GM23338 (cell line): ENCODE data around the gene TRPM2. TPM values are rescaled to one million over a fixed set of nuclear protein-coding genes. Genes with fewer than 3 reads are reported as not detected.

ENCODE experiments used
- ATAC-seq: fragments of 200-7000 bp; cut with Tn5 transposase; 3 replicates; pipeline ENCODE4 v1.9.1; 2020
- DNase-seq: peaks from one replicate; pipeline ENCODE4 v3.0.0-alpha.2; 2015; ENCODE audit warnings: low spot score
- H2AFZ ChIP-seq: fragments of 200-600 bp; sonication (generic); 2 replicates; pipeline ENCODE4 v1.8.0; 2016; ENCODE audit warnings: antibody characterized with exemption, mild to moderate bottlenecking, moderate library complexity
- H3F3A ChIP-seq: fragments of 200-600 bp; sonication (generic); replicated peaks from 2 replicates; pipeline ENCODE4 v1.8.0; 2017; ENCODE audit warnings: antibody characterized with exemption, mixed run types, low read depth
- H3K27ac ChIP-seq: fragments of 200-600 bp; sonication (generic); 2 replicates; pipeline ENCODE4 v1.6.1; 2016; ENCODE audit warnings: low read depth
- H3K27me3 ChIP-seq: fragments of 200-600 bp; sonication (generic); 2 replicates; pipeline ENCODE4 v1.8.0; 2016; ENCODE audit warnings: mild to moderate bottlenecking, mixed run types, moderate library complexity; ENCODE audit not compliant: insufficient read depth
- H3K36me3 ChIP-seq: fragments of 200-600 bp; sonication (generic); 2 replicates; pipeline ENCODE4 v1.8.0; 2016; ENCODE audit warnings: mild to moderate bottlenecking; ENCODE audit not compliant: insufficient read depth
- H3K4me1 ChIP-seq: fragments of 200-600 bp; sonication (generic); 2 replicates; pipeline ENCODE4 v1.8.0; 2016; ENCODE audit warnings: mild to moderate bottlenecking, moderate library complexity; ENCODE audit not compliant: insufficient read depth
- H3K4me2 ChIP-seq: fragments of 200-600 bp; sonication (generic); 2 replicates; pipeline ENCODE4 v1.7.1; 2017; ENCODE audit warnings: mixed run types
- H3K4me3 ChIP-seq: fragments of 200-600 bp; sonication (generic); 2 replicates; pipeline ENCODE4 v1.6.1; 2016; ENCODE audit warnings: mixed run types
- H3K79me2 ChIP-seq: fragments of 200-600 bp; sonication (generic); replicated peaks from 2 replicates; pipeline ENCODE4 v1.8.0; 2017; ENCODE audit warnings: mild to moderate bottlenecking; ENCODE audit not compliant: insufficient read depth
- H3K9me2 ChIP-seq: fragments of 200-600 bp; sonication (generic); 2 replicates; pipeline ENCODE4 v1.8.0; 2017; ENCODE audit not compliant: insufficient read depth
- H4K20me1 ChIP-seq: fragments of 200-600 bp; sonication (generic); replicated peaks from 2 replicates; pipeline ENCODE4 v1.8.0; 2017; ENCODE audit warnings: mild to moderate bottlenecking; ENCODE audit not compliant: insufficient read depth
- H3K27ac Mint-ChIP-seq: 2 replicates; pipeline ENCODE4 v1.8.0; 2020; ENCODE audit warnings: inconsistent platforms, mild to moderate bottlenecking, moderate library complexity, mixed read lengths
- H3K27me3 Mint-ChIP-seq: 3 replicates; pipeline ENCODE4 v1.8.0; 2022; ENCODE audit warnings: low read depth, mild to moderate bottlenecking, moderate library complexity, mixed read lengths, inconsistent platforms; ENCODE audit not compliant: insufficient read depth, poor library complexity
- H3K36me3 Mint-ChIP-seq: 3 replicates; pipeline ENCODE4 v1.8.0; 2021; ENCODE audit warnings: low read depth, mild to moderate bottlenecking, inconsistent platforms, moderate library complexity, mixed read lengths
- H3K4me1 Mint-ChIP-seq: 3 replicates; pipeline ENCODE4 v1.8.0; 2020; ENCODE audit warnings: mild to moderate bottlenecking, inconsistent platforms, mixed read lengths
- H3K4me3 Mint-ChIP-seq: 3 replicates; pipeline ENCODE4 v1.8.0; 2021; ENCODE audit warnings: moderate library complexity, mild to moderate bottlenecking, inconsistent platforms, mixed read lengths
- H3K9me3 Mint-ChIP-seq: 3 replicates; pipeline ENCODE4 v1.8.0; 2020; ENCODE audit warnings: moderate library complexity, mild to moderate bottlenecking, inconsistent platforms, mixed read lengths
- CREB1 ChIP-seq: fragments of 250-450 bp; sonication (Bioruptor Pico); IDR thresholded peaks from 2 replicates; pipeline ENCODE4 v1.5.0; 2020; ENCODE audit warnings: low read depth, mild to moderate bottlenecking, moderate library complexity
- ETS1 ChIP-seq: IDR thresholded peaks from 2 replicates; pipeline ENCODE4 v1.6.1; 2016; ENCODE audit warnings: antibody characterized with exemption
- EZH2 ChIP-seq: fragments of 200-600 bp; sonication (generic); IDR thresholded peaks from one replicate; pipeline ENCODE4 v1.8.0; 2017; ENCODE audit warnings: antibody characterized with exemption, mild to moderate bottlenecking, low read depth; ENCODE audit not compliant: unreplicated experiment
- EZH2phosphoT487 ChIP-seq: fragments of 200-600 bp; sonication (generic); IDR thresholded peaks from one replicate; pipeline ENCODE4 v1.8.1; 2018; ENCODE audit warnings: antibody characterized with exemption; ENCODE audit not compliant: unreplicated experiment
- JUNB ChIP-seq: IDR thresholded peaks from one replicate; pipeline ENCODE4 v1.6.1; 2016; ENCODE audit warnings: antibody characterized with exemption; ENCODE audit not compliant: unreplicated experiment
- NANOG ChIP-seq: IDR thresholded peaks from 2 replicates; pipeline ENCODE4 v1.6.1; 2016; ENCODE audit warnings: antibody characterized with exemption, borderline replicate concordance
- POLR2AphosphoS5 ChIP-seq: IDR thresholded peaks from 2 replicates; pipeline ENCODE4 v1.6.1; 2016; ENCODE audit warnings: antibody characterized with exemption, low read depth
- STAT1 ChIP-seq: IDR thresholded peaks from one replicate; pipeline ENCODE4 v1.6.1; 2016; ENCODE audit warnings: antibody characterized with exemption; ENCODE audit not compliant: unreplicated experiment
- ZNF114 ChIP-seq: fragments of 250-450 bp; sonication (Bioruptor Pico); IDR thresholded peaks from 2 replicates; pipeline ENCODE4 v1.5.0; 2020; ENCODE audit warnings: mild to moderate bottlenecking, moderate library complexity
- ZNF331 ChIP-seq: fragments of 250-450 bp; sonication (Bioruptor Pico); IDR thresholded peaks from 2 replicates; pipeline ENCODE4 v1.5.0; 2020; ENCODE audit warnings: low read depth, mild to moderate bottlenecking, moderate library complexity
- polyA plus RNA-seq: library from polyadenylated mRNA; unstranded; fragments of >200 nt; fragmentation: Nextera tagmentation; extraction: Ambion mirVana; gene quantifications from 2 replicates; pipeline ENCODE4 v1.2.1, GENCODE V29; 2016
- total RNA-seq: library from RNA; depleted of rRNA; stranded (reverse); fragments of >200 nt; shearing (Covaris generic); gene quantifications from 2 replicates; pipeline ENCODE4 v1.2.3, GENCODE V29; 2014
- TF ChIP-seq, protein P1 (sequence below), 2 experiments: fragments of 200-600 bp in 1 of 2; sonication (generic) in 1 of 2; conservative IDR thresholded peaks; 2 replicates each; pipeline versions ENCODE4 v1.5.1 to v1.6.1; 2016 to 2017; ENCODE audit warnings: antibody characterized with exemption in 2 of 2, low read depth in 2 of 2, mild to moderate bottlenecking in 2 of 2, moderate library complexity in 1 of 2
- TF ChIP-seq, protein P2 (sequence below): IDR thresholded peaks from one replicate; pipeline ENCODE4 v1.6.1; 2018; ENCODE audit warnings: antibody characterized with exemption; ENCODE audit not compliant: unreplicated experiment

Gene TRPM2
- total and polyA plus RNA-seq, 2 experiments from 2014 or later, result 0.53 to 0.83 TPM

DNA sequence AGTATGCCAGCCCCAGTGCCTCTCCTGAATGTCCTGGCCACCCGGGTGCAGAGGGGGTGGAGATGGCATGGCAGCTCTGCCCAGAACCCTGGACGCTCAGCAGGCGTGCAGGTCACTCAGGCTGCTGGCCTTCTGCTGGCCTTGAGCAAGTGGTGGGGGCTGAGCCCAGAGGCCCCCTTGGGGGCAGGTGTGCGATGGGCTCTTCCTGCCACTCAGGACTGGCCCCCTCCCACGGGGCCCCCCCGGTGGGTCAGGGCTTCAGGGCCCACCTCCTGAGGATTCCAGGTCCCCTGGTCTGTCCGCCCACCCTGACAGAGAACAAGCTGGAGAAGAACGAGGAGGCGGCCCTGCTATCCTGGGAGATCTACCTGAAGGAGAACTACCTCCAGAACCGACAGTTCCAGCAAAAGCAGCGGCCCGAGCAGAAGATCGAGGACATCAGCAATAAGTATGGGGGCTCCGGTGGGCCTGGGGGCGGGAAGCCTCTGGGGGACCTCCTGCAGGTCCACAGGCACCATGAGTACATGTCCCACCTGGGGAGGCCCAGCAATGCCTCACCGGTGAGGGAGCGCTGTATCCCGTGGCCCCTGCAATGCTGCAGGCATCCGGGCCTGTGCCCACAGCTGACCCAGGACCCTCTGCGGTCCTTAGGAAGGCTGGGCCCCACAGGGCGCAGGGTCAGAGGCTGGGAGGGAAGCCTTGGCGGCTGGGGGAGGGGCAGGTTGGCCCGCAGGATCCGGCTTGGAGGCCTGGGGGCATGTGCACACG, 64.9 kb downstream of the TRPM2 start (continued):
- TF ChIP-seq, protein P1, sequence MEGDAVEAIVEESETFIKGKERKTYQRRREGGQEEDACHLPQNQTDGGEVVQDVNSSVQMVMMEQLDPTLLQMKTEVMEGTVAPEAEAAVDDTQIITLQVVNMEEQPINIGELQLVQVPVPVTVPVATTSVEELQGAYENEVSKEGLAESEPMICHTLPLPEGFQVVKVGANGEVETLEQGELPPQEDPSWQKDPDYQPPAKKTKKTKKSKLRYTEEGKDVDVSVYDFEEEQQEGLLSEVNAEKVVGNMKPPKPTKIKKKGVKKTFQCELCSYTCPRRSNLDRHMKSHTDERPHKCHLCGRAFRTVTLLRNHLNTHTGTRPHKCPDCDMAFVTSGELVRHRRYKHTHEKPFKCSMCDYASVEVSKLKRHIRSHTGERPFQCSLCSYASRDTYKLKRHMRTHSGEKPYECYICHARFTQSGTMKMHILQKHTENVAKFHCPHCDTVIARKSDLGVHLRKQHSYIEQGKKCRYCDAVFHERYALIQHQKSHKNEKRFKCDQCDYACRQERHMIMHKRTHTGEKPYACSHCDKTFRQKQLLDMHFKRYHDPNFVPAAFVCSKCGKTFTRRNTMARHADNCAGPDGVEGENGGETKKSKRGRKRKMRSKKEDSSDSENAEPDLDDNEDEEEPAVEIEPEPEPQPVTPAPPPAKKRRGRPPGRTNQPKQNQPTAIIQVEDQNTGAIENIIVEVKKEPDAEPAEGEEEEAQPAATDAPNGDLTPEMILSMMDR (conservative IDR thresholded peaks at IDR 0.05; ENCODE audit: low read depth in 2 of 2), result no peak
- TF ChIP-seq STAT1, result no peak

DNA sequence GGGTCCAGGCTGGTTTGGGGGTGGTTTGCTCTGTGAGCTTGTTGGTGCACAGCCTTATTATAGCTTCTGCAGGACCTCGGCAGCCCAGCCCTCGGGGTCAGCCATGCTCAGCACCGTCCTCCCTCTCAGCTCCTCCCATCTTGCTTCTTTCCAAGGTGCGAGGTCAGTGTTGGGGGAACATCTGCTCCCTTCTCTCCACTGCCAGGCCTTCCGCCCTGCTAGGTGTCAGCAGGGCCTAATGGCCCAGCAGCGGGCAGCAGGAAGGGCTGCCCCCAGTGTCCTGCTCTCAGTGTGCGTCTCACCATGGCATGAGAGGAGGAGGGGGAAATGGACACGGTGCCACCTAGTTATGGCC, 65.4 kb downstream of the TRPM2 start:
- H3K27me3 Mint-ChIP-seq, result peaks cover 4% of the 10 kb centered on the region
- no peak for TF ChIP-seq JUNB
- no peak for TF ChIP-seq ZNF331 (CRISPR knock-in tag)
- no peak for TF ChIP-seq EZH2phosphoT487
- TF ChIP-seq EZH2, result no peak
- TF ChIP-seq STAT1, result no peak
- TF ChIP-seq, protein P2, sequence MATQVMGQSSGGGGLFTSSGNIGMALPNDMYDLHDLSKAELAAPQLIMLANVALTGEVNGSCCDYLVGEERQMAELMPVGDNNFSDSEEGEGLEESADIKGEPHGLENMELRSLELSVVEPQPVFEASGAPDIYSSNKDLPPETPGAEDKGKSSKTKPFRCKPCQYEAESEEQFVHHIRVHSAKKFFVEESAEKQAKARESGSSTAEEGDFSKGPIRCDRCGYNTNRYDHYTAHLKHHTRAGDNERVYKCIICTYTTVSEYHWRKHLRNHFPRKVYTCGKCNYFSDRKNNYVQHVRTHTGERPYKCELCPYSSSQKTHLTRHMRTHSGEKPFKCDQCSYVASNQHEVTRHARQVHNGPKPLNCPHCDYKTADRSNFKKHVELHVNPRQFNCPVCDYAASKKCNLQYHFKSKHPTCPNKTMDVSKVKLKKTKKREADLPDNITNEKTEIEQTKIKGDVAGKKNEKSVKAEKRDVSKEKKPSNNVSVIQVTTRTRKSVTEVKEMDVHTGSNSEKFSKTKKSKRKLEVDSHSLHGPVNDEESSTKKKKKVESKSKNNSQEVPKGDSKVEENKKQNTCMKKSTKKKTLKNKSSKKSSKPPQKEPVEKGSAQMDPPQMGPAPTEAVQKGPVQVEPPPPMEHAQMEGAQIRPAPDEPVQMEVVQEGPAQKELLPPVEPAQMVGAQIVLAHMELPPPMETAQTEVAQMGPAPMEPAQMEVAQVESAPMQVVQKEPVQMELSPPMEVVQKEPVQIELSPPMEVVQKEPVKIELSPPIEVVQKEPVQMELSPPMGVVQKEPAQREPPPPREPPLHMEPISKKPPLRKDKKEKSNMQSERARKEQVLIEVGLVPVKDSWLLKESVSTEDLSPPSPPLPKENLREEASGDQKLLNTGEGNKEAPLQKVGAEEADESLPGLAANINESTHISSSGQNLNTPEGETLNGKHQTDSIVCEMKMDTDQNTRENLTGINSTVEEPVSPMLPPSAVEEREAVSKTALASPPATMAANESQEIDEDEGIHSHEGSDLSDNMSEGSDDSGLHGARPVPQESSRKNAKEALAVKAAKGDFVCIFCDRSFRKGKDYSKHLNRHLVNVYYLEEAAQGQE, result no peak
- TF ChIP-seq ETS1, result no peak
- TF ChIP-seq ZNF114 (CRISPR knock-in tag), result no peak
- no peak for TF ChIP-seq POLR2AphosphoS5
- no peak for TF ChIP-seq NANOG
- no peak for TF ChIP-seq CREB1
- TF ChIP-seq, protein P1 (conservative IDR thresholded peaks at IDR 0.05; ENCODE audit: low read depth in 2 of 2), result no peak

More for the DNA sequence above, 65.4 kb downstream of the TRPM2 start:
- no peak overlapping the region for H2AFZ ChIP-seq
- no peaks in the 10 kb centered on the region for H3K79me2 ChIP-seq
- H3K9me3 Mint-ChIP-seq, result peaks cover 38% of the 10 kb centered on the region
- H3K27me3 ChIP-seq, result no peaks in the 10 kb centered on the region
- H3K9me2 ChIP-seq, result no peaks in the 10 kb centered on the region
- no peaks in the 10 kb centered on the region for H3F3A ChIP-seq
- DNase-seq (no peak), ATAC-seq (no peak)
- H3K27ac Mint-ChIP-seq, result no peak overlapping the region
- H3K36me3 ChIP-seq, result no peaks in the 10 kb centered on the region
- no peaks in the 10 kb centered on the region for H3K4me1 ChIP-seq
- H3K4me2 ChIP-seq, result no peak overlapping the region
- H4K20me1 ChIP-seq, result no peaks in the 10 kb centered on the region
- H3K4me3 ChIP-seq, result no peak overlapping the region
- H3K4me3 Mint-ChIP-seq, result no peak overlapping the region
- H3K4me1 Mint-ChIP-seq, result peaks cover 3% of the 10 kb centered on the region; the same call in 2 of the 3 replicates
- no peak overlapping the region for H3K27ac ChIP-seq
- peaks cover 14% of the 10 kb centered on the region for H3K36me3 Mint-ChIP-seq
